ENCODE results near the gene SYNPO. TPM values are rescaled to one million over a fixed set of nuclear protein-coding genes. Genes with fewer than 3 reads are reported as not detected.

SYNPO gene
- total and polyA plus RNA-seq, 7 donors: 136 to 855 (median 628) TPM

- no peaks in the 10 kb centered on the region for H3K27me3 ChIP-seq (ENCODE audit: insufficient read depth in 3 of 3, low read length in 2 of 3)
- intact Hi-C loops (cut with DNase I): no loop called here
- H3K4me1 ChIP-seq: peaks cover 75% of the 10 kb centered on the region
- H3K27ac ChIP-seq: peak overlapping the region; percentile 97
- no peaks in the 10 kb centered on the region for H3K36me3 ChIP-seq (ENCODE audit: insufficient read depth in 1 of 2, low read depth in 1 of 2)
- DNase-seq (peak; percentile 56 to 90), ATAC-seq (peak; percentile 33 to 69 (median 48))
- no peak overlapping the region for H3K4me3 ChIP-seq
- H3K9me3 ChIP-seq: no peaks in the 10 kb centered on the region
- 23 to 33% (median 32%) methylated on average over 9 of the region's 9 CpGs for WGBS, 3 donors
- no peak for TF ChIP-seq CTCF (IDR thresholded peaks at IDR 0.05)
Observed at GRCh38 chr5:150630461-150631325, 9.8 kb upstream of the SYNPO start.

GRCh38 chr5:150631326-150631701, 9.1 kb upstream of the SYNPO start:
- Histone ChIP-seq H3K36me3 (ENCODE audit: insufficient read depth in 1 of 2, low read depth in 1 of 2) (no peaks in the 10 kb centered on the region), H3K4me3 (no peak overlapping the region), H3K27me3 (ENCODE audit: insufficient read depth in 3 of 3, low read length in 2 of 3) (no peaks in the 10 kb centered on the region), H3K27ac (peak overlapping the region; percentile 97), H3K9me3 (no peaks in the 10 kb centered on the region), H3K4me1 (peaks cover 74% of the 10 kb centered on the region)
- peak in 1 of 2 donors; percentile 38 for DNase-seq
- intact Hi-C loops (cut with DNase I): no loop called here
- ATAC-seq: no peak
- WGBS, 3 donors: 66 to 86% (median 69%) methylated on average over 6 of the region's 6 CpGs
- no peak for TF ChIP-seq CTCF (IDR thresholded peaks at IDR 0.05)

GRCh38 chr5:150632305-150633160, 7.9 kb upstream of the SYNPO start:
- TF ChIP-seq CTCF (IDR thresholded peaks at IDR 0.05): no peak
- H3K4me3 ChIP-seq: no peak overlapping the region
- no peaks in the 10 kb centered on the region for H3K9me3 ChIP-seq
- H3K4me1 ChIP-seq: peaks cover 76% of the 10 kb centered on the region
- no peaks in the 10 kb centered on the region for H3K27me3 ChIP-seq (ENCODE audit: insufficient read depth in 3 of 3, low read length in 2 of 3)
- DNase-seq: peak; percentile 51 to 79
- H3K36me3 ChIP-seq (ENCODE audit: insufficient read depth in 1 of 2, low read depth in 1 of 2): no peaks in the 10 kb centered on the region
- WGBS, 3 donors: 17 to 31% (median 21%) methylated on average over 10 of the region's 10 CpGs
- intact Hi-C loops (cut with DNase I): no loop called here
- peak overlapping the region; percentile 97 for H3K27ac ChIP-seq
- ATAC-seq: peak; percentile 80 to 90 (median 86)

GRCh38 chr5:150633429-150633828, 7.0 kb upstream of the SYNPO start:
- H3K36me3 ChIP-seq (ENCODE audit: insufficient read depth in 1 of 2, low read depth in 1 of 2): no peaks in the 10 kb centered on the region
- no peak for TF ChIP-seq CTCF (IDR thresholded peaks at IDR 0.05)
- 48 to 67% (median 49%) methylated on average over 2 of the region's 2 CpGs for WGBS, 3 donors
- no peaks in the 10 kb centered on the region for H3K9me3 ChIP-seq
- intact Hi-C loops (cut with DNase I): no loop called here
- H3K4me1 ChIP-seq: peaks cover 75% of the 10 kb centered on the region
- H3K27ac ChIP-seq: peak overlapping the region; percentile 97
- ATAC-seq (no peak), DNase-seq (peak in 1 of 2 donors; percentile 51)
- H3K4me3 ChIP-seq: no peak overlapping the region
- H3K27me3 ChIP-seq (ENCODE audit: insufficient read depth in 3 of 3, low read length in 2 of 3): no peaks in the 10 kb centered on the region
